TTC549 (cell line): Measurements from ENCODE around the gene C3AR1.
A peak's percentile ranks its signal among the peaks of the same experiment; 100 is the strongest.
"Not testable (repeated sequence)": the region's sequence is repeated elsewhere in the genome, so short reads cannot be mapped to it uniquely, and the experiment has no call there.

ENCODE experiments used
- FAIRE-seq: peaks from 2 replicates; lab custom pipeline; 2012; peaks lifted over from hg19 to GRCh38; lab: Jason Lieb, UNC

The C3AR1 gene

DNA sequence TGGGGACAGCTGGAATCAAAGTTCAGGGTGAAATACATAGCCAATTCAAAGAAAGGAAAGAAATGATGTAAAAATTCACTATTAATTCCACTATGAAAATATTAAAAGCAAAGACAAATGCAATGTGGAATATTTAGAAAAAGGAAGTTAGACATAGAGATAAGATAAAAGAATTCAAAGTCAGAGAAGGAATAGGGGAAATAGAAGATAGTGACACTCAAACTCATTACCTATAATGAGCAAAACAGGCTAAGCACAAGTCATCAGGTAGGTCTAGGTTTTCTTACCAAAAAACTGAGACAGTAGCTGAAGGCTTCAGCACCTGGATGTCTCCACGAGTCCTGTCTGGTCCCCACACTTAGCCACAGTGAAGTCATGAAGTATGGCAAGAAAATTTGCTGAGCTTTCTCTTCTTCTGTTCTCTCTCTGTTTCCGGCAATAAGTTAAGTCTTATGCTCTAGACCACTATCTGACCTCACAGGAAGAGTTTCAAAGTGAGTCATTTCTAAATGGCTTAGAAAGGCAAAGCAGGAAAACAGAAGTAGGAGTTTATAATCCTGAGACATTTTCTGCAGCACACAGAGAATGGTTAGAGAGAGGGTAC is at the start of gene C3AR1:
Gene C3AR1, minus strand, starts transcription at position 369 of the 604 bp plus-strand sequence. CDS start 6,174 bp downstream, outside the sequence.
- no peak for FAIRE-seq

DNA sequence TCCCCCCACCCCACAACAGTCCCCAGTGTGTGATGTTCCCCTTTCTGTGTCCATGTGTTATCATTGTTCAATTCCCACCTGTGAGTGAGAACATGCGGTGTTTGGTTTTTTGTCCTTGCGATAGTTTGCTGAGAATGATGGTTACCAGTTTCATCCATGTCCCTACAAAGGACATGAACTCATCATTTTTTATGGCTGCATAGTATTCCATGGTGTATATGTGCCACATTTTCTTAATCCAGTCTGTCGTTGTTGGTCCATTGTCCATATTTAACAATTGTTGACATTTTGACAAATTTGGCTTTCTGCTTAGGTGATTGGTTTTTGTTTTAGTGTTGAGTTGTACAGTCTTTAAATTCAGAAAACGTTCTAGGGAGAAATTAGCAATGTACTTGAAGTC is 47.0 kb upstream of the C3AR1 start:
- FAIRE-seq = not testable (repeated sequence)

- FAIRE-seq = peak; percentile 96
These were observed 42.7 kb upstream of the C3AR1 start for GRCh38 chr12:8108808-8109398.

DNA sequence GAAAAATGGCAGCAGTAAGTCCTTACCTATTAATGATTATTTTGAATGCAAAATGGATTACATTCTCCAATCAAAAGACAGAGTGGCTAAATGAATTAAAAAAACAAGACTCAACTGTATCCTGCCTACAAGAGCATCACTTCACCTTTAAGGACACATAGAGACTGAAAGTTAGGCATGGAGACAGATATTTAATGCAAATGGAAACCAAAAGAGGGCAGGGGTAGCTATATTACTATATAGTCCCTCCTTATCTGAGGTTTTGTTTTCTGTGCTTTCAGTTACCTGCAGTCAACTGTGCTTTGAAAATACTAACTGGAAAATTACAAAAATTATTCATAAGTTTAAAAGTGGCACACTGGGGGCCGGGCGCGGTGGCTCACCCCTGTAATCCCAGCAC is 33.1 kb upstream of the C3AR1 start:
- FAIRE-seq = no peak

- no peak for FAIRE-seq
These were observed 30.2 kb upstream of the C3AR1 start for GRCh38 chr12:8096281-8096915.

- FAIRE-seq = no peak
These were observed 27.1 kb upstream of the C3AR1 start for GRCh38 chr12:8093291-8093690.

- no peak for FAIRE-seq
These were observed 23.6 kb upstream of the C3AR1 start for GRCh38 chr12:8089716-8090115.

- not testable (repeated sequence) for FAIRE-seq
These were observed 23.1 kb upstream of the C3AR1 start for GRCh38 chr12:8089277-8089676.

DNA sequence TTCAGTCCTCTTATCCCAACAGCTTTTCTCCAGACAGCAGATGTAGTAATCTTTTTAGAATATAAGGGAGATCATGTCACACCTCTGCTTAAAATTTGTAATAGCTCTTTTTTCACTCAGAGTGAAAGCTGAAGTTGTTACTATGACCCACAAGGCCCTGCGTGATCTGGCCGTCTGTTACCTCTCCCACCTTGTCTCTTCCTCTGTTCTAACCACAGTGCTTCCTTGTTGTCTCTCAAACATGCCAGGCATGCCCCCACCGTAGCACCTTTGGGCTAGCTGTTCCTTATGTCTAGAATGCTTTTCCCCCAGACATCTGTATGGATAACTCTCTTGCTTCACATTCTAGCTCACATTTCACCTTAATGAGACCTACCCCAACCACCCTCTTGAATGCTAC is 22.4 kb upstream of the C3AR1 start:
- no peak for FAIRE-seq

- FAIRE-seq = no peak
These were observed 21.5 kb upstream of the C3AR1 start for GRCh38 chr12:8087666-8088065.

DNA sequence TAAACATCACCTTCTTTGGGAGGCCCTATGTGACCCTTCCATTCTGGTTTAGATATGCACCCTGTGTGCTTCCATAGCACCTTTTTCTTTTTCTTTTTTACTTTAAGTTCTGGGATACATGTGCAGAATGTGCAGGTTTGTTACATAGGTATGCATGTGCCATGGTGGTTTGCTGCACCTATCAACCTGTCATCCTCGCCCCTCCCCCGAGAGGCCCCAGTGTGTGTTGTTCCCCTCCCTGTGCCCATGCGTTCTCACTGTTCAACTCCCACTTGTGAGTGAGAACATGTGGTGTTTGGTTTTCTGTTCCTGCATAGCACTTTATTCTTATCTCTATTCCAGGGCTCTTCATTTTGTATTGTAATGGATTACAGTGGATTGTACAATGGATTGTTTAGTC is 18.2 kb upstream of the C3AR1 start:
- not testable (repeated sequence) for FAIRE-seq

GRCh38 chr12:8082808-8083100 is 16.6 kb upstream of the C3AR1 start:
- FAIRE-seq = no peak

GRCh38 chr12:8081251-8081920 is 15.2 kb upstream of the C3AR1 start:
- no peak for FAIRE-seq

DNA sequence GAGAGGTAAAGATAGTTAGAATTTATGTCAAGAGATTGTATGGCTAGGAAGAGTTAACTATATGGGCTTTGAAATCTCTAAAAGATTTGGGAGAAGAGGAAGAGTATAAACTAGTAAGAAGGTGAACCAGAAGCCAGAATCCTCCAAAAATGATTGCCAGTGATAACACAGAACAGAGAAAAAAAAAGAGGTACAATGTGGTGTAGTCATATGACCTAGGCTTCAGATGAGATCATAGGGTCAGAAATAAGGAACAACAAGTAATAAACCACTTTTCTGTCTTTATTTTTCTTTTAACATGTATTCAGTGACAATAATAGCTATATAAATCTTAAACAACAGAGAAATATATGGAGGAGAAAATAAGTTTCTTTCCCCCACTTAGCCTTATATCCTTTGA is 14.0 kb upstream of the C3AR1 start:
- FAIRE-seq = no peak

DNA sequence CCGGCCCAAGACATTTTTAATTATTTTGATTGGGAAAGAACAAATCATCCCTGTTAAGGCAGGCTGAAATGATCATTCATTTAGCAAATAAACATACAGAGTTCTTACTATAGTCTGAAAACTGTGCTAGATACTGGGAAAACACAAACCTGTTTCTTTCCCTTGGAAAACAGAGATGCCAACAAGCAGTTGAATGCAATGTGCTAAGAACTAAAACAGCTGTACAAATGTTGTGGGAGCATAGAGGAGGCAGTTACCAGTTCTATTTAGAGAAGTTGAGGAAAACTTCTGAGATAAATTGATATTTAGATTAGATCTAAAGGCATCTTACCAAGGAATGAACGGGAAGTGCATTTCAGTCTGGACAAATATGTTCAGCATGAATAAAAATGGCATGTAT is 12.8 kb upstream of the C3AR1 start:
- no peak for FAIRE-seq

GRCh38 chr12:8078398-8078797 is 12.2 kb upstream of the C3AR1 start:
- no peak for FAIRE-seq

GRCh38 chr12:8077207-8077606 is 11.0 kb upstream of the C3AR1 start:
- FAIRE-seq = no peak

- FAIRE-seq = no peak
These were observed 10.2 kb upstream of the C3AR1 start for GRCh38 chr12:8076366-8076765.

GRCh38 chr12:8075935-8076334 is 9.8 kb upstream of the C3AR1 start:
- no peak for FAIRE-seq

- FAIRE-seq = not testable (repeated sequence)
These were observed 5.7 kb upstream of the C3AR1 start for GRCh38 chr12:8071820-8072219.

DNA sequence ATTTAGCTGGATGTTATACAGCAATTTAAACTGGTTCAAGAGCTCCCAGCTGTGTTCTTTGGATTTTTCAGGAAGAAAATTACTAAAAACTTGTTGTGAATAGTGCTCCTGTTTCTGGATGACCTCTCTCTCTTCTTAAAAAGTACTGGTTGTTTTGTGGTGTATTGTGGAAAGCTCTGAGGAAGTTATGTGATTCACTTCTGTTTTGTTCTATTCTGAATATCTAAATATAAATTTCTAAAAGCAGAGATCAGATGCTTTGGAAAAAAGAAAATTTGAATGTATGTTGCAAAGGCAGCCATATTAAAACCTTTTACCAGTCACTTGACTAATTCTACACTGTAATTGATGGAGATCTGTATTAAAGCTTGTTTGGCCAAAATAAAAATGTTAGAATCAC is 3.4 kb upstream of the C3AR1 start:
- FAIRE-seq = no peak

DNA sequence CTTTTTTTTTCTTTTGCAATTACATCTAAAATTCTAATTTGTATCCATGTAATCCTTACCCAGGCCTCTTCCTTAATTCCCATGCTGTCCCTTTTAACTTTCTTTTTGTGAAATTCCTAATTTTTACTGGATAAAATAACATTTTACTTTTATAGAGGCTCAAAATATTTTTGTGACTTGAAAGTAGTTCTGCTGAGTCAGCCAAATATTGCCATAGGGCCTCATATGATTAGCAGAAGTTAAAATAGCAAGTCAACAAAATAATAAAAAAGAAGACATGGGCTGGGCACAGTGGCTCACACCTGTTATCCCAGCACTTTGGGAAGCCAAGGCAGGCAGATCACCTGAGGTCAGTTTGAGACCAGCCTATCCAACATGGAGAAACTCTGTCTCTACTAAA is 2.0 kb downstream of the C3AR1 start:
- FAIRE-seq = no peak

- FAIRE-seq = no peak
These were observed 7.7 kb downstream of the C3AR1 start for GRCh38 chr12:8058506-8058905.

GRCh38 chr12:8057839-8058238 is 8.3 kb downstream of the C3AR1 start:
- no peak for FAIRE-seq
